ENCODE measurements around the gene HECA. TPM values are rescaled to one million over a fixed set of nuclear protein-coding genes. Genes with fewer than 3 reads are reported as not detected.

Gene HECA
- total RNA-seq, 1 donor: 22.9 TPM

DNA sequence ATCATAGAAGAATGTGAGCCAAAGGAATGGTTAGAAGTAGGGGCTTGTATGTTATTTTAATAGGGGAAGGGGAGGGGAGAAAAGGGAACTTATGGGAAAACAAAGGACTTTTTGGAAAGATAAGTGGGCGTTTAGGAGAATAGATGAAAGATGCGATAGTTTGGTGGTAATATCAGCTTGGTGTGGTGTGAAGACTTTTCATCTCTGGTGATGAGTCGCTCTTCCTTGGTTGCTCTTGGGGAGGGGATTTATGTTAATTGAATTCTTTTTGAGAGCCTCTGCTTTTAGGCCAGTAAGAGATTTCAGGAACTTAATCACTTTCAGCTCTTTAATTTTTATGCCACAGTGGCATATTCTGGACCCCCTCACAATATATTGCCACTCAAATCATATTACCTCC is 10.8 kb downstream of the HECA start:
- DNase-seq (ENCODE audit: low read depth): no peak
- TF ChIP-seq, protein P1, sequence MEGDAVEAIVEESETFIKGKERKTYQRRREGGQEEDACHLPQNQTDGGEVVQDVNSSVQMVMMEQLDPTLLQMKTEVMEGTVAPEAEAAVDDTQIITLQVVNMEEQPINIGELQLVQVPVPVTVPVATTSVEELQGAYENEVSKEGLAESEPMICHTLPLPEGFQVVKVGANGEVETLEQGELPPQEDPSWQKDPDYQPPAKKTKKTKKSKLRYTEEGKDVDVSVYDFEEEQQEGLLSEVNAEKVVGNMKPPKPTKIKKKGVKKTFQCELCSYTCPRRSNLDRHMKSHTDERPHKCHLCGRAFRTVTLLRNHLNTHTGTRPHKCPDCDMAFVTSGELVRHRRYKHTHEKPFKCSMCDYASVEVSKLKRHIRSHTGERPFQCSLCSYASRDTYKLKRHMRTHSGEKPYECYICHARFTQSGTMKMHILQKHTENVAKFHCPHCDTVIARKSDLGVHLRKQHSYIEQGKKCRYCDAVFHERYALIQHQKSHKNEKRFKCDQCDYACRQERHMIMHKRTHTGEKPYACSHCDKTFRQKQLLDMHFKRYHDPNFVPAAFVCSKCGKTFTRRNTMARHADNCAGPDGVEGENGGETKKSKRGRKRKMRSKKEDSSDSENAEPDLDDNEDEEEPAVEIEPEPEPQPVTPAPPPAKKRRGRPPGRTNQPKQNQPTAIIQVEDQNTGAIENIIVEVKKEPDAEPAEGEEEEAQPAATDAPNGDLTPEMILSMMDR (IDR thresholded peaks at IDR 0.05; ENCODE audit: insufficient read depth, low read depth, low read length): no peak
- H3K4me3 ChIP-seq (ENCODE audit: low read depth, low read length): no peak overlapping the region

DNA sequence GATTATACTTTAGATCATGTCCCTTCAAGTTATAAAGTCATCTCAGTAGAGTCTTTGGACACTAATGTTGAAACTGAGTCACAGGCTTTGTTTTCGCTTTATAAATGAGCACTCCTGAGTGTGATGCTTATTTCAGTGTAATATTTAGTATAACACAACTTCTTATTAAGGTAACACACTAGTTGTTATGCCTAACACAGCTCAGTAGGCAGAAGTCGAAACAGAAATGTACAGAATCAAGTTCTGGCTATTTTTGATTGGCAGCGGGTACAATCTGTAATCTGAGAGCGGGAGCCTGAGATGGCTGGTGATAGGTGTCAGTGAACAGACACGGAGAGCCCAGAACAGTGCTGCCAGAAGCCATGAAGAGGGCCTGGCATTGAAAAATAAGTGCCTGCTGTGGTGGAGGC is 11.4 kb downstream of the HECA start:
- H3K4me3 ChIP-seq (ENCODE audit: low read depth, low read length): no peak overlapping the region
- TF ChIP-seq, protein P1 (IDR thresholded peaks at IDR 0.05; ENCODE audit: insufficient read depth, low read depth, low read length): no peak
- no peak for DNase-seq (ENCODE audit: low read depth)

DNA sequence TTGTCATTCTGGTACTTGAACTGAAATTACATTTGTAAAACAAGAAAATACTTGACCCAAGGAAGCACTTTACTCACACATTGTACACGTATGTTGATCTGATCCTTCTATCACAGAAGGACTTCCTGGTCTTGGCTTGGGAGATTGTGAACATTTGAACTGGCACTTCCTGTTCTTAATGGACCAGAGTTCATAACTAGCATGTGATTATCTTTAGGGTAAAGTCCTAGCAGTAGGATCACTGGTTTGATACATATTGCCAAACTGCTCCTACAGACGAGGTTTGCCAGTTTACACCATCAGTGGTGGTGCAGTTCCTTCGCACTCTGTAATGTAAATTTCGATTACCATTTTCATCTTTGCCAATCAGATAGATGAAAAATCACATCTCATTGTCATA is 12.7 kb downstream of the HECA start:
- no peak for DNase-seq (ENCODE audit: low read depth)
- no peak overlapping the region for H3K4me3 ChIP-seq (ENCODE audit: low read depth, low read length)
- TF ChIP-seq, protein P1 (IDR thresholded peaks at IDR 0.05; ENCODE audit: insufficient read depth, low read depth, low read length): no peak

DNA sequence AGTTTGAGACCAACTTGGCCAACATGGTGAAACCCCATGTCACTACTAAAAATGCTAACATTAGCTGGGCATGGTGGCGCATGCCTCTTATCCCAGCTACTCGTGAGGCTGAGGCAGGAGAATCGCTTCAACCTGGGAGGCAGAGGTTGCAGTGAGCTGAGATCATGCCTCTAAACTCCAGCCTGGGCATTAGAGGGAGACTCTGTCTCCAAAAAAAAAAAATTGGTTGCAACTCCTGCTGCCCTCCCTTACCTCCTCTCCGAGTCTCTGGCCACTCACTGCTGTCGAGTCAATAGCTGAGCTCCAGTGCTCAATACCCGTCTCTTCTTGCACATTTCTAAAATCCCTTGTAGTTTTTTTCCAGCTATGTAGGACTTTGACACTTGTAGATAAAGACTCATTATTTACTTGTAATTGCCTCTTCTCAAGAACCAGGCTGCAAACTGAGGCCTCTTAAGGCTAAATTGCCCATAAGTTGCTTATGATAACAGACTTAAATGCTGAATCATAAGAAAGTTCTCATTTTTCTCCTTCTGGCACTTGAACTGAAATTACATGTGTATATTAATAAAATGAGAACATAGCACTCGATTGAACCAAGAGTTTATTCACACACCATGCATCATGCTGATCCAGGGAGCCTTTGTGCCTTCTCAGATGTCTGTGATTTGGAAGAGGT is 13.8 kb downstream of the HECA start:
- no peak for DNase-seq (ENCODE audit: low read depth)
- H3K4me3 ChIP-seq (ENCODE audit: low read depth, low read length): no peak overlapping the region
- TF ChIP-seq, protein P1 (IDR thresholded peaks at IDR 0.05; ENCODE audit: insufficient read depth, low read depth, low read length): no peak

DNA sequence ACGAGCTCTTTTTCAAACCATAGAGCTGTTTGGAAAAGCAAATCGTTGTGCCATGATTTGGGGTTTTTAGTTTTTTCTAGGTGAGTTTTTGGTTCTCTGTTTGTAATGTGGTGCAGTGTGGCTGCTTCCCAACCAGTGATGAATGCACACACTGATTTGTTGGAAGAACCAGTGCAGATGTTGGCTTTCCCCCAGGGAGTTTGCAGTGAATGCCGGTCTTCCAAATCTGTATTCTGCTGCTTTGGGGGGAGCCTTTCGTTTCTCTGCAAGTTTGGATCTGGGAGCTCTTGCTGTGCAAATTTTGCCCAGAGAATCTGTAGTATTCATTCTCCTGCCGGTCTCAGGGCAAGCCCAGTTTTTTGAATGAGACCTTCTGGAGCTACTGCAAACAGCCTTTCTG is 14.5 kb downstream of the HECA start:
- H3K4me3 ChIP-seq (ENCODE audit: low read depth, low read length): no peak overlapping the region
- no peak for DNase-seq (ENCODE audit: low read depth)
- TF ChIP-seq, protein P1 (IDR thresholded peaks at IDR 0.05; ENCODE audit: insufficient read depth, low read depth, low read length): no peak

DNA sequence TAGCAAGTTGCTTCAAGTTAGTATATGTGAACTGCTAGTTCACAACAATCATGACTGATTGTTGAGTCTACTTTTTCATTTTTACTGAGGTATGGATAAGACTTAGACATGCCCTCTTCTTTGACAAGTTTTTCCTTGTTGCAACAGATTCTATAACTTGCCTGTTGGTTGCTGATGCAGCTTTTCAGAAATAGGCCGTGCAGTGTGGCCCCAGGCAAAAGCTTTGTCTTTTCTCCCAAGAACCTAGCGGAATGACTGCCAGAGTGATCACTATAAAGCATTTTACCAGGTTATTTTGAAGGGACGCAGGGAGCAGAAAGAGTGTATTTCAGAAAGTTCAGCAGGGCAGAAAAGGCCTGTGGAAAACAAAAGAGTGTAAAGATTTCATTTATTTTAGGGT is 16.0 kb downstream of the HECA start:
- H3K4me3 ChIP-seq (ENCODE audit: low read depth, low read length): no peak overlapping the region
- DNase-seq (ENCODE audit: low read depth): no peak
- TF ChIP-seq, protein P1 (IDR thresholded peaks at IDR 0.05; ENCODE audit: insufficient read depth, low read depth, low read length): no peak
